Gastroesophageal sphincter (tissue), 3 donors: Measurements from ENCODE around the gene ACOT2.
"Not testable (repeated sequence)": the region's sequence is repeated elsewhere in the genome, so short reads cannot be mapped to it uniquely, and the experiment has no call there.

Experiments
- CTCF ChIP-seq, 4 experiments: fragments of 200-600 bp in 2 of 4; fragments of 450-650 bp in 2 of 4; sonication (generic) in 1 of 4; IDR thresholded peaks; one replicate each; pipeline ENCODE4 v1.5.1; 2017 to 2019; ENCODE audit warnings: antibody characterized with exemption in 4 of 4, mild to moderate bottlenecking in 2 of 4, moderate library complexity in 2 of 4
- POLR2A ChIP-seq, 2 donors: fragments of 450-650 bp; IDR thresholded peaks; one replicate each; pipeline ENCODE4 v1.6.1; 2017; ENCODE audit warnings: antibody characterized with exemption in 2 of 2, mild to moderate bottlenecking in 2 of 2, moderate library complexity in 1 of 2
- POLR2AphosphoS5 ChIP-seq: sonication (generic); formaldehyde crosslinking; IDR thresholded peaks from one replicate; pipeline ENCODE4 v1.6.1; 2017; ENCODE audit warnings: antibody characterized with exemption

- TF ChIP-seq CTCF (IDR thresholded peaks at IDR 0.05), result peak; percentile 41 to 76 (median 56)
- TF ChIP-seq POLR2AphosphoS5; POLR2A (IDR thresholded peaks at IDR 0.05): not testable (repeated sequence)
Measured at GRCh38 chr14:73570913-73571312, 1.9 kb downstream of the ACOT2 start.
